ENCODE data around the gene LDB1. TPM values are rescaled to one million over a fixed set of nuclear protein-coding genes. Genes with fewer than 3 reads are reported as not detected.

Gene LDB1
- total RNA-seq, 2 donors from 2014 or later, result 49.3 to 49.8 TPM

DNA sequence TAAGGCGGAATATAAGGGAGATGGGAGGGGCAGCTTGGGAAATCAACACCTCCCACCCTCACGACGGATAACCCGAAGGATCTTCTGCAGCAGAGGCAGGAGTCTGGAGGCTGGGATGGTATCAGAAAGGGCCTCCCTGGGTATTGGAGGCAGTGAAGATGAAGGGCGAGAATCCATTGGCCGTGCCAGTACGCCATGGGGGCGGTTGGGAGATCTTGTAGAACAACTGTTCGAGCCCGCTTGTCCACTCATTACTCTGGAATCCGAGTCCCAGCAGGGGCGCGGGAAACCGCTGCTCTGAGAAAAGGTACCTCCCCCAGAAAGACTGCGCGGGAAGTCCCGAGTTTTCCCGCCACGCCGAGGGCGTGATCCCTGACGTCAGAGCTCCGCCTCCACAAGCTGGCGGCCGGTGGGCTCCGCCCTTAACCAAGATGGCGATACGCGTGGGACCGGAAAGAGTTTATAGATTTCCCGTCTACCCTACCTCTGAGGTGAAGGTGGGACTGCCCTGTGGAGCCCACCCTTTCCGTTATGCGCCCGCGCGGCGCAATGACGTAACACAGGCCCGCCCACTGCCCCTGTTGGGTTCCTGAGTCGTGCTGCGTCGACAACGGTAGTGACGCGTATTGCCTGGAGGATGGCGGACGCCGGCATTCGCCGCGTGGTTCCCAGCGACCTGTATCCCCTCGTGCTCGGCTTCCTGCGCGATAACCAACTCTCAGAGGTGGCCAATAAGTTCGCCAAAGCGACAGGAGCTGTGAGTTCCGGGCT is 31.8 kb upstream of the LDB1 start, which contains the start of gene NOLC1:
NOLC1 (plus strand) TSS at position 616 of the 771 bp plus-strand sequence; CDS start at position 638, 22 bp downstream.
- Histone ChIP-seq H3K4me1 (ENCODE audit: control insufficient read depth in 1 of 2, low read depth in 2 of 2) (peaks cover 10 to 29% of the 10 kb centered on the region in 2 donors), H3K4me3 (peak within 1 kb of the TSS; percentile 82), H3K27me3 (replicated peaks; ENCODE audit: insufficient read depth) (no peaks in the 10 kb centered on the region), H3K9me3 (no peaks in the 10 kb centered on the region), H3K27ac (peak within 1 kb of the TSS; percentile 81 to 94), H3K36me3 (peaks cover 14% of the 10 kb centered on the region)
- DNase-seq (ENCODE audit: low spot score) (peak; percentile 97), ATAC-seq (ENCODE audit: insufficient number of reproducible peaks, low FRiP score, low read depth) (peak; percentile 98)
- TF ChIP-seq, protein P1, sequence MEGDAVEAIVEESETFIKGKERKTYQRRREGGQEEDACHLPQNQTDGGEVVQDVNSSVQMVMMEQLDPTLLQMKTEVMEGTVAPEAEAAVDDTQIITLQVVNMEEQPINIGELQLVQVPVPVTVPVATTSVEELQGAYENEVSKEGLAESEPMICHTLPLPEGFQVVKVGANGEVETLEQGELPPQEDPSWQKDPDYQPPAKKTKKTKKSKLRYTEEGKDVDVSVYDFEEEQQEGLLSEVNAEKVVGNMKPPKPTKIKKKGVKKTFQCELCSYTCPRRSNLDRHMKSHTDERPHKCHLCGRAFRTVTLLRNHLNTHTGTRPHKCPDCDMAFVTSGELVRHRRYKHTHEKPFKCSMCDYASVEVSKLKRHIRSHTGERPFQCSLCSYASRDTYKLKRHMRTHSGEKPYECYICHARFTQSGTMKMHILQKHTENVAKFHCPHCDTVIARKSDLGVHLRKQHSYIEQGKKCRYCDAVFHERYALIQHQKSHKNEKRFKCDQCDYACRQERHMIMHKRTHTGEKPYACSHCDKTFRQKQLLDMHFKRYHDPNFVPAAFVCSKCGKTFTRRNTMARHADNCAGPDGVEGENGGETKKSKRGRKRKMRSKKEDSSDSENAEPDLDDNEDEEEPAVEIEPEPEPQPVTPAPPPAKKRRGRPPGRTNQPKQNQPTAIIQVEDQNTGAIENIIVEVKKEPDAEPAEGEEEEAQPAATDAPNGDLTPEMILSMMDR (IDR thresholded peaks at IDR 0.05), result no peak

DNA sequence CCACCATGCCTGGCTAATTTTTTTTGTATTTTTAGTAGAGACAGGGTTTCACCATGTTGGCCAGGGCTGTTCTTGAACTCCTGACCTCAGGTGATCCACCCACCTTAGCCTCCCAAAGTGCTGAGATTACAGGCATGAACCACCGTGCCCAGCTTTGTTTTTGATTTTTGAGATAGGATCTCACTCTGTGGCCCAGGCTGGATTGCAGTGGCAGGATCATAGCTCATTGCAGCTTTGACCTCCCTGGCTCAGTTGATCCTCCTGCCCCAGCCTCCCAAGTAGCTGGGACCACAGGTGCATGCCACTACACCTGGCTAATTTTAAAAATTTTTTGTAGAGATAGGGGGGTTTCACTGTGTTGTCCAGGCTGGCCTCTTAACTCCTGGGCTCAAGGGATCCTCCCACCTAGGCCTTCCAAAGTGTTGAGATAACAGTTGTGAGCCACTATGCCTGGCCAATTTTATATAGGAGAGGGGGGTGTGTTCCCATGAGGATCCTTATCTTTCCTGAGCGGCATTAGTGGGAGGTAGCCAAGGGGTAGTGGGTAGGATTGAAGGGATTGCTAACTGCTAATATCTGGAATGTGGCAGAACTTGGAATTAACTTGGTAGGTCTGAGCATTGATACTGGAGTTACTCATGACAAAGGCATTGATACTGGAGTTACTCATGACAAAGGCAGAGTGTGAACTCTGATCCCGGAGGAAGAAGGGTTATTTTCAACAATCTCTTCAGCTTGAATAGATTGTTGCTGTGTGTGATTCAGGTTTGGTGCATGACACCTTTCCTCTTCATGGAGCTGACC is 31.0 kb upstream of the LDB1 start:
- no peaks in the 10 kb centered on the region for H3K27me3 ChIP-seq (replicated peaks; ENCODE audit: insufficient read depth)
- H3K4me3 ChIP-seq, result peak overlapping the region; percentile 82
- ATAC-seq (ENCODE audit: insufficient number of reproducible peaks, low FRiP score, low read depth), result peak; percentile 7
- peak overlapping the region; percentile 81 to 91 for H3K27ac ChIP-seq
- no peaks in the 10 kb centered on the region for H3K9me3 ChIP-seq
- peaks cover 12% of the 10 kb centered on the region for H3K36me3 ChIP-seq
- H3K4me1 ChIP-seq (ENCODE audit: control insufficient read depth in 1 of 2, low read depth in 2 of 2), result peaks cover 10 to 29% of the 10 kb centered on the region in 2 donors
- TF ChIP-seq, protein P1 (IDR thresholded peaks at IDR 0.05), result no peak
- DNase-seq (ENCODE audit: low spot score), result no peak

DNA sequence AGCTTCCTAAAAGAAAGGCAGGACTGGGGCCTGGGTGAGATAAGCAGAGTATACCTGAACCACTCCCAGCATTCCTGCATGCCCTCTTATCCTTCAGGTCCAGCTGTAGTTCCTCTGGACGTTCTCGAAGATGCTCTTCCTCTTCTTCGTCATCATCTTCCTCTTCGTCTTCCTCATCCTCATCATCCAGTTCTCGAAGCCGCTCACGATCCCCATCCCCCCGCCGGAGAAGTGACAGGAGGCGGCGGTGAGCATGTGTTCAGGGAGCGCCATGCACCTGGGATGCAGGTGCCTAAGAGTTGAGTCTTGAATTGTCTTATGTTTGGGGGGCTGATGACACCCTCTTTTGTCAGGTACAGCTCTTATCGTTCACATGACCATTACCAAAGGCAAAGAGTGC is 28.1 kb upstream of the LDB1 start:
- Histone ChIP-seq H3K9me3 (no peaks in the 10 kb centered on the region), H3K36me3 (peaks cover 25% of the 10 kb centered on the region), H3K4me3 (no peak overlapping the region), H3K4me1 (ENCODE audit: control insufficient read depth in 1 of 2, low read depth in 2 of 2) (peaks cover 8 to 16% of the 10 kb centered on the region in 2 donors), H3K27me3 (replicated peaks; ENCODE audit: insufficient read depth) (no peaks in the 10 kb centered on the region), H3K27ac (no peak overlapping the region)
- ATAC-seq (ENCODE audit: insufficient number of reproducible peaks, low FRiP score, low read depth) (no peak), DNase-seq (ENCODE audit: low spot score) (no peak)
- TF ChIP-seq, protein P1 (IDR thresholded peaks at IDR 0.05), result no peak

DNA sequence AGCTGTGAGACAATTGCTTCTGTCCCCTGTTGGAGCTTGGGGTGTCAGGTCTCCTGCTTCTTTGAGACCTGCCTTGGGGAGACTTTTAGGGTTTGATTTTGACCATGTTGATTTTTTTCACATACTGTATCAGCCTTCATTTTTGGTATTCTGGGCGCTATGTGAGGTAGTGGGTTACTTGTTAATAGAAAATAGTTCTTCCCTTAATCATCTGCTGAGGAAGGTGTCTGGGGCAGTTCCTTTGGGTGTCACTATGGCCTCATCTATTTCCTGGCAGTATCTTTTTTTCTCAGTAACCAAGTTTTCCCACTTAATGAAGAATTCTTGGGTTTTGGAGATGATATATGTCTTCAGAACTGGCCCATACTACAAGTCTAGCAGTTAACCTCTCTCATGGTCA is 27.4 kb upstream of the LDB1 start:
- H3K4me1 ChIP-seq (ENCODE audit: control insufficient read depth in 1 of 2, low read depth in 2 of 2), result peaks cover 3 to 9% of the 10 kb centered on the region in 2 donors
- no peaks in the 10 kb centered on the region for H3K9me3 ChIP-seq
- DNase-seq (ENCODE audit: low spot score) (no peak), ATAC-seq (ENCODE audit: insufficient number of reproducible peaks, low FRiP score, low read depth) (no peak)
- H3K4me3 ChIP-seq, result no peak overlapping the region
- TF ChIP-seq, protein P1 (IDR thresholded peaks at IDR 0.05), result no peak
- no peak overlapping the region for H3K27ac ChIP-seq
- H3K36me3 ChIP-seq, result peaks cover 32% of the 10 kb centered on the region
- H3K27me3 ChIP-seq (replicated peaks; ENCODE audit: insufficient read depth), result no peaks in the 10 kb centered on the region

DNA sequence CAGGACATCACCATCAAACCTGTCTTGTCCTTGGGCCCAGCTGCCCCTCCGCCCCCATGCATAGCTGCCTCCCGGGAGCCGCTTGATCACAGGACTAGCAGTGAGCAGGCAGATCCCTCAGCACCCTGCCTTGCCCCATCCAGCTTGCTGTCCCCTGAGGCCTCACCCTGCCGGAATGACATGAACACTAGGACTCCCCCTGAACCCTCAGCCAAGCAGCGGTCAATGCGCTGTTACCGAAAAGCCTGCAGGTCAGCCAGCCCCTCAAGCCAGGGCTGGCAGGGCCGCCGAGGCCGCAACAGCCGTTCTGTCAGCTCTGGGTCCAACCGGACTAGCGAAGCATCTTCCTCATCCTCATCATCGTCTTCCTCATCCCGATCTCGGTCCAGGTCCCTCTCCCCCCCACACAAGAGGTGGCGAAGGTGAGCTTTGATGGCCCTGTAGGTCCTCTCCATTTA is 26.8 kb upstream of the LDB1 start:
- peaks cover 35% of the 10 kb centered on the region for H3K36me3 ChIP-seq
- no peaks in the 10 kb centered on the region for H3K9me3 ChIP-seq
- TF ChIP-seq, protein P1 (IDR thresholded peaks at IDR 0.05), result no peak
- H3K27ac ChIP-seq, result no peak overlapping the region
- no peak for DNase-seq (ENCODE audit: low spot score)
- H3K4me1 ChIP-seq (ENCODE audit: control insufficient read depth in 1 of 2, low read depth in 2 of 2), result peaks cover 3 to 8% of the 10 kb centered on the region in 2 donors
- no peaks in the 10 kb centered on the region for H3K27me3 ChIP-seq (replicated peaks; ENCODE audit: insufficient read depth)
- H3K4me3 ChIP-seq, result no peak overlapping the region
- ATAC-seq (ENCODE audit: insufficient number of reproducible peaks, low FRiP score, low read depth), result no peak
